Hippocampal formation (tissue), 2 donors: ENCODE results near the gene EIF4G1.
"Not testable (repeated sequence)": the region's sequence is repeated elsewhere in the genome, so short reads cannot be mapped to it uniquely, and the experiment has no call there.

Source experiments
- DNase-seq, 2 donors: peaks; one replicate each; lab custom pipeline; 2025; lab: John Stamatoyannopoulos, UW

EIF4G1 gene, protein sequence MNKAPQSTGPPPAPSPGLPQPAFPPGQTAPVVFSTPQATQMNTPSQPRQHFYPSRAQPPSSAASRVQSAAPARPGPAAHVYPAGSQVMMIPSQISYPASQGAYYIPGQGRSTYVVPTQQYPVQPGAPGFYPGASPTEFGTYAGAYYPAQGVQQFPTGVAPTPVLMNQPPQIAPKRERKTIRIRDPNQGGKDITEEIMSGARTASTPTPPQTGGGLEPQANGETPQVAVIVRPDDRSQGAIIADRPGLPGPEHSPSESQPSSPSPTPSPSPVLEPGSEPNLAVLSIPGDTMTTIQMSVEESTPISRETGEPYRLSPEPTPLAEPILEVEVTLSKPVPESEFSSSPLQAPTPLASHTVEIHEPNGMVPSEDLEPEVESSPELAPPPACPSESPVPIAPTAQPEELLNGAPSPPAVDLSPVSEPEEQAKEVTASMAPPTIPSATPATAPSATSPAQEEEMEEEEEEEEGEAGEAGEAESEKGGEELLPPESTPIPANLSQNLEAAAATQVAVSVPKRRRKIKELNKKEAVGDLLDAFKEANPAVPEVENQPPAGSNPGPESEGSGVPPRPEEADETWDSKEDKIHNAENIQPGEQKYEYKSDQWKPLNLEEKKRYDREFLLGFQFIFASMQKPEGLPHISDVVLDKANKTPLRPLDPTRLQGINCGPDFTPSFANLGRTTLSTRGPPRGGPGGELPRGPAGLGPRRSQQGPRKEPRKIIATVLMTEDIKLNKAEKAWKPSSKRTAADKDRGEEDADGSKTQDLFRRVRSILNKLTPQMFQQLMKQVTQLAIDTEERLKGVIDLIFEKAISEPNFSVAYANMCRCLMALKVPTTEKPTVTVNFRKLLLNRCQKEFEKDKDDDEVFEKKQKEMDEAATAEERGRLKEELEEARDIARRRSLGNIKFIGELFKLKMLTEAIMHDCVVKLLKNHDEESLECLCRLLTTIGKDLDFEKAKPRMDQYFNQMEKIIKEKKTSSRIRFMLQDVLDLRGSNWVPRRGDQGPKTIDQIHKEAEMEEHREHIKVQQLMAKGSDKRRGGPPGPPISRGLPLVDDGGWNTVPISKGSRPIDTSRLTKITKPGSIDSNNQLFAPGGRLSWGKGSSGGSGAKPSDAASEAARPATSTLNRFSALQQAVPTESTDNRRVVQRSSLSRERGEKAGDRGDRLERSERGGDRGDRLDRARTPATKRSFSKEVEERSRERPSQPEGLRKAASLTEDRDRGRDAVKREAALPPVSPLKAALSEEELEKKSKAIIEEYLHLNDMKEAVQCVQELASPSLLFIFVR (N-terminal part only)

GRCh38 chr3:184314363-184314699 is at the start of gene EIF4G1:
TSS of gene EIF4G1 (plus strand) at chr3:184314606. CDS start at chr3:184315797, 1,191 bp downstream.
- DNase-seq = peak; percentile 90 to 91

DNA sequence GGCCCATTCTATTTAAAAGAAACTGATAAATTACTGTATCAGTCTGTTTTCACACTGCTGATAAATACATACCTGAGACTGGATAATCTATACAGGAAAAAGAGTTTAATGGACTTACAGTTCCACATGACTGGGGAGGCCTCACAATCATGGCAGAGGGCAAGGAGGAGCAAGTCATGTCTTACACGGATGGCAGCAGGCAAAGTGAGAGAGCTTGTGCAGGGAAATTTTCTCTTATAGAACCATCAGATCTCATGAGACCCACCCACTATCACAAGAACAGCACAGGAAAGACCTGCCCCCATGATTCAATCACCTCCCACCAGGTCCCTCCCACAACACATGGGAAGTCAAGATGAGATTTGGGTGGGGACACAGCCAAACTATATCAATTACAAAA is 47.2 kb upstream of the EIF4G1 start:
- DNase-seq = not testable (repeated sequence)

GRCh38 chr3:184272269-184272668 is 42.1 kb upstream of the EIF4G1 start:
- DNase-seq = no peak

GRCh38 chr3:184275381-184275701 is 39.1 kb upstream of the EIF4G1 start:
- no peak for DNase-seq

GRCh38 chr3:184275961-184276910 is 38.2 kb upstream of the EIF4G1 start, which contains the start of gene ECE2:
TSS of gene ECE2 (plus strand) at chr3:184276022. CDS start at chr3:184276154, 132 bp downstream.
- no peak for DNase-seq

DNA sequence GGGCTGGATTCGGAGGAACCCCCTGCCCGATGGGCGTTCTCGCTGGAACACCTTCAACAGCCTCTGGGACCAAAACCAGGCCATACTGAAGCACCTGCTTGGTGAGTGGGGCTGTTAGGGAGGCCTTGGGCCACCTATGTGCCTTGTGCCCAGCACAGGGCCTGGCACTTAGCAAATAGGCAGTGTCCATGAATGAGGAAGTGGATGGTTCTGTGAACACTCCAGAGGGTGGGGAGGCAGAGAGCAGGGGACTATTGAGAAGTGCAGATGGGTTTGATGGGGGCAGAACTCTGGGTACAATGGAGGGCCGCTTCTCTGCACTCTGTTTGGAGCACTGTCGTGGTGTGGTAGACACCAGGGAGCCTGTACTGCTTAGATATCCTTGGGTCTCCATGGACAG is 37.0 kb upstream of the EIF4G1 start:
- no peak for DNase-seq

GRCh38 chr3:184282941-184283340 is 31.5 kb upstream of the EIF4G1 start:
- DNase-seq = no peak

DNA sequence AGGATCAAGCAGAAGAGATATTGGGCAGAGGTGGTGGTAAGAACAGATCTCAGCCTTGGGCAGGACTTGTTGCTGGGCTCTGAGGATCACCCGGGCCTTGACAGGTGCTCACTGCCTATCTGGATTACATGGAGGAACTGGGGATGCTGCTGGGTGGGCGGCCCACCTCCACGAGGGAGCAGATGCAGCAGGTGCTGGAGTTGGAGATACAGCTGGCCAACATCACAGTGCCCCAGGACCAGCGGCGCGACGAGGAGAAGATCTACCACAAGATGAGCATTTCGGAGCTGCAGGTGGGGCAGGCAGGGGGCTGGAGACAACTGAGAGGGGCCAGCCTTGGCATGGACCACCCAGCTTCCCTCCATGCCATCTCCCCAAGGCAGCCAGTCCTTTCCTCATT is 30.7 kb upstream of the EIF4G1 start:
- DNase-seq = no peak

DNA sequence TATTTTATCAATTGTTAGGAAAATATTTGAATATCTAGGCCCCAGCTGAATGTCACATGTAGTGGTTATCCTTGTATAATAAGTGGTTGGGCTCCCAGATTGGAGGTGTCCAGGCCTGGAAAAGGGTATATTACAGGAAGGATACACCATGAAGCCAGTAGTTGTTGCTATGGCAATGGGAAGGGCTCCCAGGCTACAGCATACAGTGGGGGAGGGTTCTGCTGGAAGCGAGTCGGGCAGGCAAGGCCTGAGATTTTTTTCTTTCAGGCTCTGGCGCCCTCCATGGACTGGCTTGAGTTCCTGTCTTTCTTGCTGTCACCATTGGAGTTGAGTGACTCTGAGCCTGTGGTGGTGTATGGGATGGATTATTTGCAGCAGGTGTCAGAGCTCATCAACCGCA is 29.7 kb upstream of the EIF4G1 start:
- DNase-seq = peak; percentile 28 to 48

GRCh38 chr3:184289426-184289938 is 24.9 kb upstream of the EIF4G1 start:
- DNase-seq = peak; percentile 9 to 43

- no peak for DNase-seq
Measured at GRCh38 chr3:184290331-184290730, 24.1 kb upstream of the EIF4G1 start.

DNA sequence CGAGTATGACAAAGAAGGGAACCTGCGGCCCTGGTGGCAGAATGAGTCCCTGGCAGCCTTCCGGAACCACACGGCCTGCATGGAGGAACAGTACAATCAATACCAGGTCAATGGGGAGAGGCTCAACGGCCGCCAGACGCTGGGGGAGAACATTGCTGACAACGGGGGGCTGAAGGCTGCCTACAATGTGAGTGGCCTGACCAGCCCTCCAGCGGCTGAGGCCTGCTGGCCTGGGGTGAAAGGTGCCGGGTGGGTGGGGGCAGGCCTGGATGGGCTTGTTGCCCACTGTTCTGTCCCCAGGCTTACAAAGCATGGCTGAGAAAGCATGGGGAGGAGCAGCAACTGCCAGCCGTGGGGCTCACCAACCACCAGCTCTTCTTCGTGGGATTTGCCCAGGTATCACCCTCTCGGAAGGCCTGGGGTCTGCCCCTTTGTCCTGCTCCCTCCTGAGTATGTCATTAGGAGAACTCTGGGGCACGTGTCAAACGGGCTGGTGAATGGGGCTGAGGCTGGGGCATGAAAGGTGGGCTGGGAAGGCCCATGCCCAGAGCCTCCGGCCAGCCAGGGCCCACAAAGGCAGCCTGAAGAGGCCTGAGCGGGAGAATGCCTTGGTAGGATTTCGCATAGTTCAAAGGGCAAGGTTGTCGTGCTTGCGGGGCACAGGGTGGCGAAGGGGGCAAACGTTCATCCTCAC is 23.2 kb upstream of the EIF4G1 start:
- DNase-seq = no peak

DNA sequence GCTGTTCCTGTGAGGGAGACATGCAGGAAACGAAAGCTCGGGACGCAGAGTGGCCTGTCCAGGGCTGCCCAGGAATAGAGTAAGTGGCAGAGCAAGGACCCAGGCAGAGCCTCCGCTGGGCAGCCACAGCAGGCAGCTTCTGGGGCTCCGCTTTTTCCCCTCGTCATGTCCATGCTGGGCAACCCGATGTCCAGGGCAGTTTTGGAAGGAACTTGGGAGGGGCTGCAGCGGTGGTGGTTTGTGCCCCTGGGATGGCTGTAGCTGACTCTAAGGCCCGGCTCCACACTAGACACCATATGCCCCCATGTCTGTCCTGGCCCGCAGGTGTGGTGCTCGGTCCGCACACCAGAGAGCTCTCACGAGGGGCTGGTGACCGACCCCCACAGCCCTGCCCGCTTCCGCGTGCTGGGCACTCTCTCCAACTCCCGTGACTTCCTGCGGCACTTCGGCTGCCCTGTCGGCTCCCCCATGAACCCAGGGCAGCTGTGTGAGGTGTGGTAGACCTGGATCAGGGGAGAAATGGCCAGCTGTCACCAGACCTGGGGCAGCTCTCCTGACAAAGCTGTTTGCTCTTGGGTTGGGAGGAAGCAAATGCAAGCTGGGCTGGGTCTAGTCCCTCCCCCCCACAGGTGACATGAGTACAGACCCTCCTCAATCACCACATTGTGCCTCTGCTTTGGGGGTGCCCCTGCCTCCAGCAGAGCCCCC is 22.5 kb upstream of the EIF4G1 start:
- no peak for DNase-seq

DNA sequence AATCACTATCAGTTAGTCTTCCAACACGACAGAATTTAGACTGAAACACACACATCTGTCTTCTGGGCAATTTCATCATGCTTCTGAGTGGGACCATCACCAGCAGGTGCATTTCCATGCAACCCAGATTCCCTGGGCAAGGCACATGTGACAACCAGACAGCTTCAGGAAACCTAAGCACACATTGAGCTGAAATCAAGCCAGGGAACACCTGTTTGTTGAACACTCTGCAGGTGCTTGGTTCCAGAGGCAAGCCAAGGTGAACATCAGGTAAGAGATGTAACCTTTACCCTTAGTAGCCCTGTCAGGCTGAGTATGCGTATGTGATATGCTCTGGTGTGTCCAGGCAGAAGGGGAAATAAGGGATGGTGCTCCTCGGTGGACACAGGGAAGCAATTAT is 18.6 kb upstream of the EIF4G1 start:
- DNase-seq = no peak

DNA sequence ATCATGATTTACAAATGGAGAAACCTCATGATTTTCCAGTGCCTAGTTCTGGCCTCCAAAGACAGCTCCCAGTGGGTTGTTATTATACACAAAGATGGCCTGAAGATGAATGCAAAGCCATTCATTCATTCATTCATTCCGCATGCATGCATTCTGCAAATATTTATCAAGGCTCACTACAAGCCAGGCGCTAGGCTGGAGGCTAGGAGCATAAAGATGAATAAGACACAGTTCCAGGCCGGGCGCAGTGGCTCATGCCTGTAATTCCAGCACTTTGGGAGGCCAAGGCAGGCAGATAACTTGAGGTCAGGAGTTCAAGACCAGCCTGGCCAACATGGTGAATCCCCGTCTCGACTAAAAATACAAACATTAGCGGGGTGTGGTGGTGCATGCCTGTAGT is 17.8 kb upstream of the EIF4G1 start:
- DNase-seq = no peak

- DNase-seq = peak; percentile 94 to 97
Measured at GRCh38 chr3:184298759-184299487, 15.5 kb upstream of the EIF4G1 start, which contains the start of gene PSMD2. TSS of gene PSMD2 (plus strand) at chr3:184299241. CDS start at chr3:184299267, 26 bp downstream.

DNA sequence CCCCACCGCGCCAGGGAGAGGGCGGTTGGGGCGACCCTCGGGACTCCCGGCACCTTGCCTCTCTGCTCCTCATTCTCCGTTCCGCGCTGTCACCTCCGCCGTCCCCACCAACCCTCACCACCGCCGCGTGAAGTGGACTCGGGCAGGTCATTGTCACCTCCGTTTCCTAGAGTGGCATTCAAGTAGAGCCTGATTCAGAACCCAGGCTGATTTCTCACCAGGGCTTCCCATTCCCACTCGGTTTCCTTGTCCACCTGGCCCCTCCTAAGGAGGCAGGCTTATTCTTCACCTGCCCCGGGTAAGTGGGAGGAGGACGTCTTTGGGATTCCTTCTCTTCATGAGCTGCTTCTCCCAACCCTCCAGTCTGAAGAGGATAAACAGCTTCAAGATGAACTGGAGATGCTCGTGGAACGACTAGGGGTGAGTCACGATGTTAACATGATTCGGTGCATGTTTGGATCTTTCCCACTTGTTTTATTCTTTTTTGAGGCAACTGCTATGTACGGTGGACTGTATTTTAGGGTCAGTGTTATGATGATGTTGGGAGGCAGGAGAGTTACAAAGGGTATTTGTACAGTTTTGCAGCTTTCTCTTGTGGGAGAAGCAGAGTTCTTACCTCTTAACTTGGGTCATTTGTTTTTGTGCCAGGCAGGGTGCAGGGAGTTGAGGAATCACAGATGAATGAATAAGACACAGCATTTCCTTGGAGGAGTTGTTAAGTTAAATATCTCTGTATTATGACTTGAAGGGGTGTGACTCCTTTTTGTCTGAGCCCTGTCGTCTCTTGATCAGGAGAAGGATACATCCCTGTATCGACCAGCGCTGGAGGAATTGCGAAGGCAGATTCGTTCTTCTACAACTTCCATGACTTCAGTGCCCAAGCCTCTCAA is 14.7 kb upstream of the EIF4G1 start:
- DNase-seq = no peak

DNA sequence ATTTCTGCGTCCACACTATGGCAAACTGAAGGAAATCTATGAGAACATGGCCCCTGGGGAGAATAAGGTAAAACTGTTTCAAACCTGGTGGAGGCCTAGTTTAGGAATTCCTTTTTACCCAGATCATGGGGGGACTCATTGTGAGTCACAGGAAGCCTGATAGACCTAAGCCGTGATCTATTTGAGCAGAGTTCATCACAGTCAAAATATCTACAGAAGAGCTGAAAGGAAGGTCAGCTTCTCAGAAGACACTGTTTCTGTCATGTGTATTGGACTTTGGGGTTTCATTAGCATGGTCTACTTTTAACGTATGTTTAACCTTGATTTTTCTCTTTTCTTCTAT is 14.1 kb upstream of the EIF4G1 start:
- no peak for DNase-seq
